ENCODE data around the gene C17orf58. TPM values are rescaled to one million over a fixed set of nuclear protein-coding genes. Genes with fewer than 3 reads are reported as not detected.

Gene C17orf58
- total RNA-seq, 1 experiment from 2014 or later: 21.1 TPM

GRCh38 chr17:68015081-68015723 lies 18.9 kb upstream of the C17orf58 start:
- Histone ChIP-seq H3K36me3 (no peaks in the 10 kb centered on the region), H3K4me3 (no peak overlapping the region), H3K27me3 (no peaks in the 10 kb centered on the region), H3K9me3 (no peaks in the 10 kb centered on the region)
- no peak for DNase-seq

- Histone ChIP-seq H3K4me3 (no peak overlapping the region), H3K9me3 (no peaks in the 10 kb centered on the region), H3K36me3 (no peaks in the 10 kb centered on the region), H3K27me3 (no peaks in the 10 kb centered on the region)
- no peak for DNase-seq
Measured at GRCh38 chr17:68013385-68013784, 17.1 kb upstream of the C17orf58 start.

GRCh38 chr17:68011199-68011665 lies 15.0 kb upstream of the C17orf58 start:
- Histone ChIP-seq H3K4me3 (no peak overlapping the region), H3K36me3 (no peaks in the 10 kb centered on the region), H3K9me3 (no peaks in the 10 kb centered on the region), H3K27me3 (no peaks in the 10 kb centered on the region)
- peak; percentile 43 for DNase-seq

GRCh38 chr17:68006797-68007196 lies 10.5 kb upstream of the C17orf58 start:
- H3K4me3 ChIP-seq: no peak overlapping the region
- H3K9me3 ChIP-seq: no peaks in the 10 kb centered on the region
- DNase-seq: peak; percentile 51
- H3K36me3 ChIP-seq: no peaks in the 10 kb centered on the region
- H3K27me3 ChIP-seq: no peaks in the 10 kb centered on the region

GRCh38 chr17:68004201-68004600 lies 7.9 kb upstream of the C17orf58 start:
- no peak for DNase-seq
- H3K4me3 ChIP-seq: no peak overlapping the region
- no peaks in the 10 kb centered on the region for H3K36me3 ChIP-seq
- H3K27me3 ChIP-seq: no peaks in the 10 kb centered on the region
- H3K9me3 ChIP-seq: no peaks in the 10 kb centered on the region

GRCh38 chr17:67999291-67999911 lies 3.1 kb upstream of the C17orf58 start:
- Histone ChIP-seq H3K27me3 (peaks cover 4% of the 10 kb centered on the region; the same call in 1 of the 2 replicates), H3K9me3 (no peaks in the 10 kb centered on the region), H3K4me3 (no peak overlapping the region), H3K36me3 (no peaks in the 10 kb centered on the region)
- DNase-seq: no peak

GRCh38 chr17:67998466-67998865 lies 2.2 kb upstream of the C17orf58 start:
- no peak for DNase-seq
- no peaks in the 10 kb centered on the region for H3K36me3 ChIP-seq
- H3K9me3 ChIP-seq: no peaks in the 10 kb centered on the region
- H3K27me3 ChIP-seq: peaks cover 4% of the 10 kb centered on the region; the same call in 1 of the 2 replicates
- H3K4me3 ChIP-seq: no peak overlapping the region

- DNase-seq: no peak
- H3K4me3 ChIP-seq: peak overlapping the region; percentile 34
- H3K27me3 ChIP-seq: peaks cover 4% of the 10 kb centered on the region; the same call in 1 of the 2 replicates
- no peaks in the 10 kb centered on the region; the same call in 1 of the 2 replicates for H3K36me3 ChIP-seq
- H3K9me3 ChIP-seq: no peaks in the 10 kb centered on the region
Measured at GRCh38 chr17:67995570-67996263, 552 bp downstream of the C17orf58 start.

- Histone ChIP-seq H3K36me3 (no peaks in the 10 kb centered on the region; the same call in 1 of the 2 replicates), H3K27me3 (peaks cover 4% of the 10 kb centered on the region; the same call in 1 of the 2 replicates), H3K9me3 (no peaks in the 10 kb centered on the region), H3K4me3 (peak overlapping the region; percentile 34)
- peak; percentile 60 for DNase-seq
Measured at GRCh38 chr17:67994817-67995569, 1.3 kb downstream of the C17orf58 start.

GRCh38 chr17:67993998-67994361 lies 2.3 kb downstream of the C17orf58 start:
- no peaks in the 10 kb centered on the region for H3K9me3 ChIP-seq
- peaks cover 4% of the 10 kb centered on the region; the same call in 1 of the 2 replicates for H3K27me3 ChIP-seq
- H3K36me3 ChIP-seq: no peaks in the 10 kb centered on the region; the same call in 1 of the 2 replicates
- H3K4me3 ChIP-seq: peak overlapping the region; percentile 90
- DNase-seq: no peak

GRCh38 chr17:67993153-67993997 lies 2.9 kb downstream of the C17orf58 start:
- DNase-seq: peak; percentile 91
- Histone ChIP-seq H3K36me3 (no peaks in the 10 kb centered on the region; the same call in 1 of the 2 replicates), H3K27me3 (peaks cover 4% of the 10 kb centered on the region; the same call in 1 of the 2 replicates), H3K4me3 (peak overlapping the region; percentile 90), H3K9me3 (no peaks in the 10 kb centered on the region)

- H3K36me3 ChIP-seq: no peaks in the 10 kb centered on the region; the same call in 1 of the 2 replicates
- peak overlapping the region; percentile 65 for H3K4me3 ChIP-seq
- no peaks in the 10 kb centered on the region for H3K9me3 ChIP-seq
- no peak for DNase-seq
- peaks cover 4% of the 10 kb centered on the region; the same call in 1 of the 2 replicates for H3K27me3 ChIP-seq
Measured at GRCh38 chr17:67992548-67993152, 3.6 kb downstream of the C17orf58 start.

GRCh38 chr17:67990909-67991308 lies 5.4 kb downstream of the C17orf58 start:
- no peak for DNase-seq
- Histone ChIP-seq H3K36me3 (no peaks in the 10 kb centered on the region; the same call in 1 of the 2 replicates), H3K27me3 (peaks cover 3% of the 10 kb centered on the region; the same call in 1 of the 2 replicates), H3K9me3 (no peaks in the 10 kb centered on the region), H3K4me3 (no peak overlapping the region)

- H3K27me3 ChIP-seq: no peaks in the 10 kb centered on the region
- DNase-seq: no peak
- no peaks in the 10 kb centered on the region; the same call in 1 of the 2 replicates for H3K9me3 ChIP-seq
- H3K36me3 ChIP-seq: peaks cover 16% of the 10 kb centered on the region
- H3K4me3 ChIP-seq: no peak overlapping the region
Measured at GRCh38 chr17:67983383-67983688, 12.9 kb downstream of the C17orf58 start.

GRCh38 chr17:67982686-67983382 lies 13.4 kb downstream of the C17orf58 start:
- Histone ChIP-seq H3K9me3 (no peaks in the 10 kb centered on the region; the same call in 1 of the 2 replicates), H3K36me3 (peaks cover 16% of the 10 kb centered on the region), H3K4me3 (no peak overlapping the region), H3K27me3 (no peaks in the 10 kb centered on the region)
- no peak for DNase-seq

All from MG63 (cell line).